HG03565 (cell line): ENCODE measurements around the gene RAB18.
"Not testable (repeated sequence)": the region's sequence is repeated elsewhere in the genome, so short reads cannot be mapped to it uniquely, and the experiment has no call there.

ENCODE experiments used
- ATAC-seq: cut with Tn5 transposase; IDR thresholded peaks from one replicate; pipeline ENCODE4 v1.9.1; 2021; ENCODE audit warnings: mild to moderate bottlenecking, moderate library complexity; ENCODE audit not compliant: unreplicated experiment

RAB18 gene

GRCh38 chr10:27503498-27504006 lies 552 bp upstream of the RAB18 start:
- no peak for ATAC-seq

- no peak for ATAC-seq
Observed at GRCh38 chr10:27504808-27505460, 830 bp downstream of the RAB18 start.

GRCh38 chr10:27505537-27505936 lies 1.4 kb downstream of the RAB18 start:
- ATAC-seq = not testable (repeated sequence)

GRCh38 chr10:27506280-27506679 lies 2.2 kb downstream of the RAB18 start:
- ATAC-seq = no peak

GRCh38 chr10:27512548-27512947 lies 8.4 kb downstream of the RAB18 start:
- ATAC-seq = no peak

GRCh38 chr10:27513451-27514191 lies 9.5 kb downstream of the RAB18 start:
- no peak for ATAC-seq

- no peak for ATAC-seq
Observed at GRCh38 chr10:27514243-27514642, 10.1 kb downstream of the RAB18 start.

- ATAC-seq = no peak
Observed at GRCh38 chr10:27518261-27518660, 14.2 kb downstream of the RAB18 start.

- ATAC-seq = no peak
Observed at GRCh38 chr10:27525819-27526218, 21.7 kb downstream of the RAB18 start.

GRCh38 chr10:27526242-27526641 lies 22.1 kb downstream of the RAB18 start:
- ATAC-seq = no peak

GRCh38 chr10:27527666-27528295 lies 23.7 kb downstream of the RAB18 start:
- ATAC-seq = no peak

- ATAC-seq = no peak
Observed at GRCh38 chr10:27529010-27529783, 25.1 kb downstream of the RAB18 start.

- ATAC-seq = no peak
Observed at GRCh38 chr10:27530477-27530876, 26.4 kb downstream of the RAB18 start.

GRCh38 chr10:27531336-27531847 lies 27.3 kb downstream of the RAB18 start:
- ATAC-seq = no peak

GRCh38 chr10:27534161-27534700 lies 30.1 kb downstream of the RAB18 start:
- no peak for ATAC-seq

- ATAC-seq = no peak
Observed at GRCh38 chr10:27535317-27535716, 31.2 kb downstream of the RAB18 start.

- ATAC-seq = no peak
Observed at GRCh38 chr10:27536437-27536836, 32.3 kb downstream of the RAB18 start.

- no peak for ATAC-seq
Observed at GRCh38 chr10:27537166-27537565, 33.1 kb downstream of the RAB18 start.

GRCh38 chr10:27537787-27538186 lies 33.7 kb downstream of the RAB18 start:
- no peak for ATAC-seq

- no peak for ATAC-seq
Observed at GRCh38 chr10:27540672-27541071, 36.6 kb downstream of the RAB18 start.
